ENCODE results near the gene RAB21. TPM values are rescaled to one million over a fixed set of nuclear protein-coding genes. Genes with fewer than 3 reads are reported as not detected.
"Not testable (repeated sequence)": the region's sequence is repeated elsewhere in the genome, so short reads cannot be mapped to it uniquely, and the experiment has no call there.

Gene RAB21
- total and polyA plus RNA-seq, 9 donors = 8.8 to 77.0 (median 64.3) TPM

GRCh38 chr12:71804505-71804904 is 49.8 kb downstream of the RAB21 start:
- H3K27me3 ChIP-seq = no peaks in the 10 kb centered on the region
- H3K36me3 ChIP-seq = no peaks in the 10 kb centered on the region
- intact Hi-C loops (cut with DNase I) = no loop called here
- H3K9me3 ChIP-seq = no peaks in the 10 kb centered on the region
- H3K4me1 ChIP-seq (ENCODE audit: insufficient read depth) = no peaks in the 10 kb centered on the region
- 42 to 59% (median 46%) methylated on average over 6 of the region's 6 CpGs for WGBS, 3 donors
- H3K4me3 ChIP-seq = no peak overlapping the region
- no peak overlapping the region for H3K27ac ChIP-seq
- TF ChIP-seq EP300 (IDR thresholded peaks at IDR 0.05) (no peak), CTCF (IDR thresholded peaks at IDR 0.05) (no peak), POLR2A (IDR thresholded peaks at IDR 0.05) (no peak)
- no peak for DNase-seq

DNA sequence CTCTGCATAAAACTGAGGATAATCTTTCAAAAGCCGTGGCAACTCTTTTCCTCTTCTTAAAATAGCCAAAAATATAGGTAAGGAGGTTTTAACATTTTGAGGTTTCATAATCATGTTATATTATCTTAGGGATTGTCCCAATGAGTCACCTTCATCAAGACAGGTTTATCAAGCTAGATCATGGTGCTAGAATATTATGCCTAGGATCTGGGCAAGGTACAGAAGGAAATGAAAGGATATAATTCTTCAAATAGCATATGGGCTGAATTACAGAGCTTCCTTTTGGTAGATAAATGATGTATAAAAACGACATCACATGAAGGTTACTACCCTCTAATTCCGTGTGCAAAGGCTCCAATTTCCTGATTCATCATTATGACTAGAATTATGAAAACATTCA is 56.3 kb downstream of the RAB21 start:
- Histone ChIP-seq H3K27me3 (no peaks in the 10 kb centered on the region), H3K4me3 (no peak overlapping the region), H3K36me3 (no peaks in the 10 kb centered on the region), H3K9me3 (no peaks in the 10 kb centered on the region), H3K4me1 (ENCODE audit: insufficient read depth) (no peaks in the 10 kb centered on the region), H3K27ac (no peak overlapping the region)
- TF ChIP-seq EP300 (IDR thresholded peaks at IDR 0.05) (no peak), POLR2A (IDR thresholded peaks at IDR 0.05) (no peak), CTCF (IDR thresholded peaks at IDR 0.05) (no peak)
- intact Hi-C loops (cut with DNase I) = no loop called here
- no peak for DNase-seq
- WGBS, 3 donors = 41 to 49% (median 44%) methylated on average over 3 of the region's 3 CpGs

GRCh38 chr12:71815242-71815641 is 60.6 kb downstream of the RAB21 start:
- H3K27me3 ChIP-seq; H3K4me3 ChIP-seq; H3K4me1 ChIP-seq (ENCODE audit: insufficient read depth); DNase-seq; H3K9me3 ChIP-seq; H3K36me3 ChIP-seq; intact Hi-C loops (cut with DNase I); H3K27ac ChIP-seq: not testable (repeated sequence)
- 81 to 89% (median 84%) methylated on average over 6 of the region's 6 CpGs for WGBS, 3 donors

DNA sequence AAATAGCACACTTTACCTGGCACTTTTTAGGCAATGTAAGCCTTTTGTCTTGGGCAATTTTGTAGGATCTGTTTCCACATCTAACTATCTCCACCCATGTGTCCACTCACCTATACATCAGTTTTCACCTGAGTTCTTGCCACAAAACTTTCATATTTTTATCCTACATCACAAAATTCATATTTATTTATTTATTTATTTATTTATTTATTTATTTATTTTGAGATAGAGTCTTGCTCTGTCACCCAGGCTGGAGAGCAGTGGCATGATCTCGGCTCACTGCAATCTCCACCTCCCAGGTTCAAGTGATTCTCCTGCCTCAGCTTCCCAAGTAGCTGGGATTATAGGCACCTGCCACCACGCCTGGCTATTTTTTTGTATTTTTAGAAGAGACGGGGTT is 67.4 kb downstream of the RAB21 start:
- H3K9me3 ChIP-seq; H3K27ac ChIP-seq; intact Hi-C loops (cut with DNase I); H3K27me3 ChIP-seq; H3K4me3 ChIP-seq; H3K36me3 ChIP-seq; H3K4me1 ChIP-seq (ENCODE audit: insufficient read depth); DNase-seq: not testable (repeated sequence)
- 89 to 93% (median 91%) methylated on average over 3 of the region's 3 CpGs for WGBS, 3 donors

GRCh38 chr12:71828813-71829212 is 74.2 kb downstream of the RAB21 start:
- TF ChIP-seq CTCF (IDR thresholded peaks at IDR 0.05) (no peak), POLR2A (IDR thresholded peaks at IDR 0.05) (no peak), EP300 (IDR thresholded peaks at IDR 0.05) (no peak)
- intact Hi-C loops (cut with DNase I) = no loop called here
- 86 to 96% (median 94%) methylated on average over 2 of the region's 2 CpGs for WGBS, 3 donors

GRCh38 chr12:71837356-71837755 is 82.7 kb downstream of the RAB21 start:
- whole genome bisulfite sequencing, 3 donors = 88 to 90% (median 88%) methylated on average over 5 of the region's 5 CpGs
- intact Hi-C loops (cut with DNase I) = no loop called here

More at GRCh38 chr12:71828813-71829212, 74.2 kb downstream of the RAB21 start:
- Histone ChIP-seq H3K36me3 (no peaks in the 10 kb centered on the region), H3K4me3 (no peak overlapping the region), H3K9me3 (no peaks in the 10 kb centered on the region), H3K27me3 (no peaks in the 10 kb centered on the region), H3K27ac (no peak overlapping the region), H3K4me1 (ENCODE audit: insufficient read depth) (no peaks in the 10 kb centered on the region)
- no peak for DNase-seq

More at GRCh38 chr12:71837356-71837755, 82.7 kb downstream of the RAB21 start:
- Histone ChIP-seq H3K27me3 (no peaks in the 10 kb centered on the region), H3K36me3 (no peaks in the 10 kb centered on the region), H3K9me3 (no peaks in the 10 kb centered on the region), H3K27ac (no peak overlapping the region), H3K4me3 (no peak overlapping the region), H3K4me1 (ENCODE audit: insufficient read depth) (peaks cover 10% of the 10 kb centered on the region)
- TF ChIP-seq POLR2A (IDR thresholded peaks at IDR 0.05) = no peak
- TF ChIP-seq EP300 (IDR thresholded peaks at IDR 0.05) = no peak
- no peak for TF ChIP-seq CTCF (IDR thresholded peaks at IDR 0.05)
- DNase-seq = no peak
